VCaP (cell line): ENCODE data around the gene PLGRKT.

Source experiments
- H3K27ac ChIP-seq: fragments of 450-650 bp; 2 replicates; pipeline ENCODE4 v1.5.1; 2017
- CTCF ChIP-seq: fragments of 450-650 bp; conservative IDR thresholded peaks from 2 replicates; pipeline ENCODE4 v1.5.1; 2017; ENCODE audit warnings: mild to moderate bottlenecking, moderate library complexity

PLGRKT gene

DNA sequence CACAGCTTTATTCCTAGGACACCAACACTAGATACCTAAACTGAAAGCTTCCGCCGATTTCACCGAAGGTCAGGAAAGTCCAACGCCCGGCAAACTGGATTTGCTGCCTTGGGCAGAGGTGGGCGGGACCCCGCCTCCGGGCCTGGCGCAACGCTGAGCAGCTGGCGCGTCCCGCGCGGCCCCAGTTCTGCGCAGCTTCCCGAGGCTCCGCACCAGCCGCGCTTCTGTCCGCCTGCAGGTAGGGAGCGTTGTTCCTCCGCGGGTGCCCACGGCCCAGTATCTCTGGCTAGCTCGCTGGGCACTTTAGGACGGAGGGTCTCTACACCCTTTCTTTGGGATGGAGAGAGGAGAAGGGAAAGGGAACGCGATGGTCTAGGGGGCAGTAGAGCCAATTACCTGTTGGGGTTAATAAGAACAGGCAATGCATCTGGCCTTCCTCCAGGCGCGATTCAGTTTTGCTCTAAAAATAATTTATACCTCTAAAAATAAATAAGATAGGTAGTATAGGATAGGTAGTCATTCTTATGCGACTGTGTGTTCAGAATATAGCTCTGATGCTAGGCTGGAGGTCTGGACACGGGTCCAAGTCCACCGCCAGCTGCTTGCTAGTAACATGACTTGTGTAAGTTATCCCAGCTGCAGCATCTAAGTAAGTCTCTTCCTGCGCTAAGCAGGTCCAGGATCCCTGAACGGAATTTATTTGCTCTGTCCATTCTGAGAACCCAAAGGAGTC lies 12.8 kb upstream of the PLGRKT start, which contains the start of gene CD274:
CD274 (plus strand) TSS at position 184 of the 733 bp plus-strand sequence. CDS start 5,572 bp downstream, outside the sequence.
- H3K27ac ChIP-seq: peak within 1 kb of the TSS; percentile 56
- peak; percentile 89 for TF ChIP-seq CTCF

- H3K27ac ChIP-seq: peak overlapping the region; percentile 56
- TF ChIP-seq CTCF: no peak
These were observed 12.0 kb upstream of the PLGRKT start for GRCh38 chr9:5449521-5450358.

DNA sequence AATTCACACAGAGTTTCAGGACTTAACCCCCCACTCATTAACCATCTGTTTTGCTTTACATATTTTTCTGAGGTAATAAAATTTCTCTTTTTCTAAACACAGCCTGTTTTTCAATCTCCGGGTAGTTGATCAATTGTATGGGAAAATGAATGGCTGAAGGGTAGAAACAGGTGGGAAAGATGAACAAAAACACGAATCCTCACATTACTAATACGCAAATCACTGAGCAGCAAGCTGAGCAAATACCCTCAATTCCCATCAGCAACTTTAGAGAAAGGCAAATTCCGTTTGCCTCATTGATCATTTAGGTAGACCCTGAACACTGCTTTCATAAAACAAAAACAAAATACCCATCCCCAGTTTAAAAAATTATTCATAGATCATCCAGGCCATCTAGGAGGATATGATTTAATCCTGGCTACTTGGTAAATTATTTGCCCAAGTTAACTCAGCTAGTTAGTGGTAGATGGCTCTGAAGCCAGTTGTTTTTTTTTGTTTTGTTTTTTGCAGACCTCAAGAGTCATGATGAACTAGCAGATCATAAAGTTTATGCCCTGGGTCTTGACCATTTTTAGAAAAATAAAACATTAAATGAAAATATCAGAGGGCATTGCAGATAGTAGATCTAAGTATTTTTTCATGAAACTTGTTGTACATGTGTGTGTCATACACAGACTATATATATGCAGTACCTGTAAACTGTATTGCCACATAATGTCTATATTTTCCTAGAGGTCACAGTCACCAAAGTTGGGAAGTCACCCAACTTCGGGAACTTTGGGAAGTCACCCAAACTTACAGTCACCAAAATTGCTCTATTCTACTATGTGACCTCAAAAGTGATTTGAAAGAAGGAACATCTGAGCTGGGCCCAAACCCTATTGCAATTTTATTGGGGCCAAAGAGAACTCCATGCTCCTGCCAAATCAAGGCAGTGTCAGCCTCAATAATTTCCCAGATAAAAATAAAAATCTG lies 11.0 kb upstream of the PLGRKT start:
- no peak for TF ChIP-seq CTCF
- H3K27ac ChIP-seq: no peak overlapping the region

- no peak overlapping the region for H3K27ac ChIP-seq
- no peak for TF ChIP-seq CTCF
These were observed 10.3 kb upstream of the PLGRKT start for GRCh38 chr9:5448016-5448415.

GRCh38 chr9:5447337-5447736 lies 9.6 kb upstream of the PLGRKT start:
- no peak for TF ChIP-seq CTCF
- no peak overlapping the region for H3K27ac ChIP-seq

GRCh38 chr9:5446451-5447236 lies 8.9 kb upstream of the PLGRKT start:
- no peak overlapping the region for H3K27ac ChIP-seq
- no peak for TF ChIP-seq CTCF
